PC-9 (cell line): ENCODE measurements around the gene ST3GAL2. TPM values are rescaled to one million over a fixed set of nuclear protein-coding genes. Genes with fewer than 3 reads are reported as not detected.

ENCODE experiments used
- BruUV-seq: library from RNA; stranded (reverse); fragments of 400-500 nt; replicated peaks from 2 replicates; lab custom pipeline; 2021; lab: Mats Ljungman, UMichigan
- CTCF ChIA-PET: fragments of 300-600 bp; sonication (Branson Sonifier 250); formaldehyde crosslinking; loops from one replicate; lab custom pipeline; 2022; ENCODE audit warnings: antibody characterized with exemption; lab: Charles Lee
- POLR2A ChIA-PET: fragments of 300-600 bp; sonication (Branson Sonifier 250); formaldehyde crosslinking; loops from one replicate; lab custom pipeline; 2022; ENCODE audit warnings: antibody characterized with exemption; ENCODE audit not compliant: unreplicated experiment; lab: Charles Lee
- DNase-seq, 2 experiments: peaks; one replicate each; pipeline versions ENCODE4 v3.0.0 to v3.0.0-alpha.2; 2015 to 2022; ENCODE audit warnings: mixed read lengths in 1 of 2
- H2AFZ ChIP-seq: fragments of 200-600 bp; sonication (generic); 2 replicates; pipeline ENCODE4 v1.8.1; 2017; ENCODE audit warnings: antibody characterized with exemption
- H3F3A ChIP-seq: fragments of 200-600 bp; sonication (generic); 2 replicates; pipeline ENCODE4 v1.8.1; 2017; ENCODE audit warnings: antibody characterized with exemption, mild to moderate bottlenecking, low read depth; ENCODE audit not compliant: insufficient read depth
- H3K27ac ChIP-seq: fragments of 200-600 bp; sonication (generic); 2 replicates; pipeline ENCODE4 v1.6.1; 2016; ENCODE audit warnings: mixed run types
- H3K27me3 ChIP-seq: fragments of 200-600 bp; sonication (generic); 2 replicates; pipeline ENCODE4 v1.6.1; 2016; ENCODE audit warnings: low read depth, mixed run types; ENCODE audit not compliant: insufficient read depth
- H3K36me3 ChIP-seq: fragments of 200-600 bp; sonication (generic); 2 replicates; pipeline ENCODE4 v1.6.1; 2016; ENCODE audit warnings: low read depth, mixed run types
- H3K4me1 ChIP-seq: fragments of 200-600 bp; sonication (generic); replicated peaks from 2 replicates; pipeline ENCODE4 v1.6.1; 2016; ENCODE audit warnings: mixed run types; ENCODE audit not compliant: insufficient read depth
- H3K4me2 ChIP-seq: fragments of 200-600 bp; sonication (generic); 2 replicates; pipeline ENCODE4 v1.6.1; 2017; ENCODE audit warnings: mixed run types
- H3K4me3 ChIP-seq: fragments of 200-600 bp; sonication (generic); 2 replicates; pipeline ENCODE4 v1.6.1; 2016; ENCODE audit warnings: mixed run types
- H3K79me2 ChIP-seq: fragments of 200-600 bp; sonication (generic); 2 replicates; pipeline ENCODE4 v1.6.1; 2017; ENCODE audit warnings: low read depth, mixed run types
- H3K9me2 ChIP-seq: fragments of 200-600 bp; sonication (generic); 2 replicates; pipeline ENCODE4 v1.8.1; 2017; ENCODE audit warnings: mild to moderate bottlenecking; ENCODE audit not compliant: insufficient read depth
- H3K9me3 ChIP-seq: fragments of 200-600 bp; sonication (generic); 2 replicates; pipeline ENCODE4 v1.8.1; 2016; ENCODE audit warnings: low read depth; ENCODE audit not compliant: insufficient read depth
- H4K20me1 ChIP-seq: fragments of 200-600 bp; sonication (generic); 2 replicates; pipeline ENCODE4 v1.8.1; 2017; ENCODE audit not compliant: insufficient read depth
- CTCF ChIP-seq: fragments of 200-600 bp; sonication (generic); conservative IDR thresholded peaks from 2 replicates; pipeline ENCODE4 v1.6.1; 2017; ENCODE audit warnings: mixed run types, antibody characterized with exemption, mild to moderate bottlenecking, moderate library complexity
- EZH2 ChIP-seq: fragments of 200-600 bp; sonication (generic); IDR thresholded peaks from 2 replicates; pipeline ENCODE4 v1.8.0; 2017; ENCODE audit warnings: antibody characterized with exemption, low read depth
- intact Hi-C: fragments of 100-400 bp; cut with micrococcal nuclease; formaldehyde crosslinking; loops from one replicate; pipeline ENCODE4 v1.10.0; 2022; ENCODE audit not compliant: unreplicated experiment
- total RNA-seq: library from RNA; stranded (reverse); gene quantifications from 2 replicates; pipeline ENCODE4 v1.2.3, GENCODE V29; 2021

ST3GAL2 gene
- total RNA-seq, 1 experiment from 2014 or later, result 9.7 TPM

GRCh38 chr16:70331091-70331490, 107.8 kb downstream of the ST3GAL2 start:
- Histone ChIP-seq H3K79me2 (no peaks in the 10 kb centered on the region), H2AFZ (no peak overlapping the region), H3F3A (peaks cover 10% of the 10 kb centered on the region; the same call in 1 of the 2 replicates), H3K36me3 (0 out of 2 replicates have a peak, but pooled peaks cover 8% of the 10 kb centered on the region), H3K9me2 (no peaks in the 10 kb centered on the region), H3K9me3 (no peaks in the 10 kb centered on the region), H3K4me3 (no peak overlapping the region), H3K4me1 (no peaks in the 10 kb centered on the region), H3K27me3 (no peaks in the 10 kb centered on the region), H3K27ac (no peak overlapping the region), H3K4me2 (no peak overlapping the region), H4K20me1 (no peaks in the 10 kb centered on the region)
- DNase-seq, result no peak
- TF ChIP-seq EZH2 (no peak), CTCF (no peak)
- BruUV-seq, result no TSS peak
- POLR2A ChIA-PET, result no interaction called here
- intact Hi-C loops, result no loop called here
- CTCF ChIA-PET, result interaction anchor here (0.6 kb wide), 1 partner anchor 39 kb away, joined by 5 read pairs; no protein-coding TSS in a partner anchor

Other genes with a start within 250 kb of the ST3GAL2 start
- 16.5 and 17.8 TPM in 2 replicates for gene EXOSC6, start 187.2 kb downstream of the ST3GAL2 start, total RNA-seq
- gene AARS1, start 149.6 kb downstream of the ST3GAL2 start, total RNA-seq, result 142 and 180 TPM in 2 replicates
- 40.1 and 42.1 TPM in 2 replicates for gene DDX19B, start 139.9 kb downstream of the ST3GAL2 start, total RNA-seq
- 22.3 and 25.1 TPM in 2 replicates for gene DDX19A, start 92.2 kb downstream of the ST3GAL2 start, total RNA-seq
- gene FCSK, start 15.5 kb upstream of the ST3GAL2 start, total RNA-seq, result 17.0 and 19.3 TPM in 2 replicates
- gene COG4, start 84.5 kb upstream of the ST3GAL2 start, total RNA-seq, result 54.2 and 61.1 TPM in 2 replicates
- gene SF3B3, start 84.7 kb upstream of the ST3GAL2 start, total RNA-seq, result 326 and 339 TPM in 2 replicates
- not detected in 2 replicates for gene IL34, start 207.5 kb upstream of the ST3GAL2 start, total RNA-seq
- gene MTSS2, start 247.0 kb upstream of the ST3GAL2 start, total RNA-seq, result 27.6 and 52.0 TPM in 2 replicates